ENCODE measurements around the gene MXRA8.

DNA sequence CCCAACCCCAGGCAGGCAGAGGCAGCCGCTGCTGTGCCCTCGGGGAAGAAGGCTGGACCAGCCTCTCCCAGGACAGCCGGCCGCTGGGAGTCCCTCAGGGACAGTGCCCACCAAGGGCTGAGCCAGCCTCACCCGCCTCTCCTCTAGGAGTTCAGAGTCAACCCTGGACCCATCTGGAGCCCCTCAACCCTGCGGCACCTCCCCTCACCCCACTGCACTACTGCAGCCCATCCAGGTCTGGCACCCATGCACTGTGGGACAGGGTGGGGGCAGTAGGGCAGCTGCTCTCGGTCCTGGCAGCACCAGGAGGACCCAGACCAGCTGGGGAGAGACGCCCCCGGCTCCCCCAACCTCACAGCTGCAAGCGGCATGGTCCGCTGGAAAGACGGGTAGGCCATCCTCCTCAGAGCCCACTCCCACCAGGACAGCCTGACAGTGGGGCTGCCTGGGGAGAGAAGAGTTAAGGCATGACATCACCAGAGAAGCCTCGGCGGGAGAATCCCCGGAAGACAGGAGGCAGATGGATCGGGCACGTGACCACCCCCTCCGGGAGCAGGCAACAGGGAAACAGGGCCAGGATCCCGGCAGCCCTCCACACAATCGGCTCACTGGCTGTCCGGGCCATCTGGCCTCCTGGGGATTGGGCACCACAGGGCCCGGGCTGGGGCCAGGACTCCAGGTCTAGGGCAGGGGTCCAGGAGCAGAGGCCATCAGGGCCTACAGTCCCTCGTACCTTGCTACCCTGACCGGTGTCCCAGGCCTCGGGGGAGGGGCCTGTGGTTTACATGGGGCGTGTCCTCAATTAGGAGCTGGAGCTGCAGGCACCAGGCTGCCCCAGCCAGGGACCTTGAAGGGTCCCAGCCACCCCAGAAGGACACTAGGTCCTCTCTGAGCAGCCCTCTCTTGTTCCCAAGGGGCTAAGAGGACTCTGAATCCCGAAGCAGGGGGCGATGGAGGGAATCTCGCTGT, 53.7 kb downstream of the MXRA8 start:
- TF ChIP-seq EZH2 (IDR thresholded peaks at IDR 0.05; ENCODE audit: borderline replicate concordance, low read depth, low read length, severe bottlenecking) = no peak
- TF ChIP-seq, protein P1, sequence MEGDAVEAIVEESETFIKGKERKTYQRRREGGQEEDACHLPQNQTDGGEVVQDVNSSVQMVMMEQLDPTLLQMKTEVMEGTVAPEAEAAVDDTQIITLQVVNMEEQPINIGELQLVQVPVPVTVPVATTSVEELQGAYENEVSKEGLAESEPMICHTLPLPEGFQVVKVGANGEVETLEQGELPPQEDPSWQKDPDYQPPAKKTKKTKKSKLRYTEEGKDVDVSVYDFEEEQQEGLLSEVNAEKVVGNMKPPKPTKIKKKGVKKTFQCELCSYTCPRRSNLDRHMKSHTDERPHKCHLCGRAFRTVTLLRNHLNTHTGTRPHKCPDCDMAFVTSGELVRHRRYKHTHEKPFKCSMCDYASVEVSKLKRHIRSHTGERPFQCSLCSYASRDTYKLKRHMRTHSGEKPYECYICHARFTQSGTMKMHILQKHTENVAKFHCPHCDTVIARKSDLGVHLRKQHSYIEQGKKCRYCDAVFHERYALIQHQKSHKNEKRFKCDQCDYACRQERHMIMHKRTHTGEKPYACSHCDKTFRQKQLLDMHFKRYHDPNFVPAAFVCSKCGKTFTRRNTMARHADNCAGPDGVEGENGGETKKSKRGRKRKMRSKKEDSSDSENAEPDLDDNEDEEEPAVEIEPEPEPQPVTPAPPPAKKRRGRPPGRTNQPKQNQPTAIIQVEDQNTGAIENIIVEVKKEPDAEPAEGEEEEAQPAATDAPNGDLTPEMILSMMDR (IDR thresholded peaks at IDR 0.05; ENCODE audit: borderline replicate concordance, extremely low read depth, low read length, poor library complexity, severe bottlenecking) = no peak

Measured in DND-41 (cell line).